Skeletal muscle satellite cell (primary cell): ENCODE data around the gene INF2. TPM values are rescaled to one million over a fixed set of nuclear protein-coding genes. Genes with fewer than 3 reads are reported as not detected.

ENCODE experiments used
- H3K27me3 ChIP-seq: 2 replicates; pipeline ENCODE4 v1.7.0; 2013; ENCODE audit warnings: low read length; ENCODE audit not compliant: control insufficient read depth, insufficient read depth
- H3K36me3 ChIP-seq: 2 replicates; pipeline ENCODE4 v1.7.0; 2013; ENCODE audit warnings: mild to moderate bottlenecking, control low read depth, low read length; ENCODE audit not compliant: insufficient read depth
- H3K4me1 ChIP-seq: 2 replicates; pipeline ENCODE4 v1.7.0; 2013; ENCODE audit warnings: low read length; ENCODE audit not compliant: control insufficient read depth, insufficient read depth
- H3K4me2 ChIP-seq: 2 replicates; pipeline ENCODE4 v1.7.0; 2013; ENCODE audit warnings: mild to moderate bottlenecking, low read length
- H3K4me3 ChIP-seq: 2 replicates; pipeline ENCODE4 v1.7.0; 2013; ENCODE audit warnings: low read length
- H3K9ac ChIP-seq: 2 replicates; pipeline ENCODE4 v1.7.0; 2013; ENCODE audit warnings: mild to moderate bottlenecking, low read depth, low read length, moderate library complexity
- H3K9me3 ChIP-seq: replicated peaks from 2 replicates; pipeline ENCODE4 v1.7.0; 2013; ENCODE audit warnings: mild to moderate bottlenecking, control low read depth, low read length
- small RNA-seq: library from RNA; depleted of rRNA; stranded (forward); fragments of <200 nt; gene quantifications from one replicate; pipeline ENCODE3, GENCODE V24; 2012

INF2 gene

GRCh38 chr14:104770851-104771272 lies 81.4 kb downstream of the INF2 start:
- peaks cover 4% of the 10 kb centered on the region for H3K4me1 ChIP-seq
- H3K4me2 ChIP-seq: no peak overlapping the region
- H3K9me3 ChIP-seq: no peaks in the 10 kb centered on the region
- H3K9ac ChIP-seq: no peak overlapping the region
- no peak overlapping the region for H3K4me3 ChIP-seq
- H3K27me3 ChIP-seq: no peaks in the 10 kb centered on the region
- H3K36me3 ChIP-seq: peaks cover 52% of the 10 kb centered on the region

- Histone ChIP-seq H3K9me3 (no peaks in the 10 kb centered on the region), H3K4me1 (peaks cover 4% of the 10 kb centered on the region), H3K27me3 (no peaks in the 10 kb centered on the region), H3K9ac (no peak overlapping the region), H3K4me3 (no peak overlapping the region), H3K36me3 (peaks cover 54% of the 10 kb centered on the region), H3K4me2 (no peak overlapping the region)
These were observed 82.0 kb downstream of the INF2 start for GRCh38 chr14:104771374-104771773.

Small RNAs within 50 kb of the gene (small RNA-seq; reads per million reads assigned to genes)
- not detected for gene MIR4710
